GM15510 (cell line): ENCODE measurements around the gene UCN3.

Experiments
- POLR2A ChIP-seq: IDR thresholded peaks from 3 replicates; pipeline ENCODE4 v1.6.1; 2011; ENCODE audit warnings: borderline replicate concordance; ENCODE audit not compliant: insufficient read length; ENCODE audit errors: extremely low read depth

UCN3 gene

GRCh38 chr10:5364890-5365338, at the start of gene UCN3:
UCN3 (plus strand) TSS chr10:5364966; CDS start chr10:5373721, 8,755 bp downstream.
- TF ChIP-seq POLR2A, result no peak

GRCh38 chr10:5317547-5318107, 47.1 kb upstream of the UCN3 start:
- no peak for TF ChIP-seq POLR2A

- no peak for TF ChIP-seq POLR2A
Observed at GRCh38 chr10:5318148-5318547, 46.6 kb upstream of the UCN3 start.

- no peak for TF ChIP-seq POLR2A
Observed at GRCh38 chr10:5319863-5320262, 44.9 kb upstream of the UCN3 start.

GRCh38 chr10:5321273-5321672, 43.5 kb upstream of the UCN3 start:
- no peak for TF ChIP-seq POLR2A

GRCh38 chr10:5323446-5323845, 41.3 kb upstream of the UCN3 start:
- TF ChIP-seq POLR2A, result no peak

- TF ChIP-seq POLR2A, result no peak
Observed at GRCh38 chr10:5325076-5325475, 39.7 kb upstream of the UCN3 start.

GRCh38 chr10:5334196-5334880, 30.4 kb upstream of the UCN3 start:
- no peak for TF ChIP-seq POLR2A

GRCh38 chr10:5338010-5338409, 26.8 kb upstream of the UCN3 start:
- TF ChIP-seq POLR2A, result no peak

GRCh38 chr10:5343092-5343491, 21.7 kb upstream of the UCN3 start:
- no peak for TF ChIP-seq POLR2A

- TF ChIP-seq POLR2A, result no peak
Observed at GRCh38 chr10:5343561-5343960, 21.2 kb upstream of the UCN3 start.

GRCh38 chr10:5343979-5344378, 20.8 kb upstream of the UCN3 start:
- no peak for TF ChIP-seq POLR2A

GRCh38 chr10:5344746-5345145, 20.0 kb upstream of the UCN3 start:
- TF ChIP-seq POLR2A, result no peak

GRCh38 chr10:5346881-5347280, 17.9 kb upstream of the UCN3 start:
- no peak for TF ChIP-seq POLR2A

GRCh38 chr10:5349362-5349761, 15.4 kb upstream of the UCN3 start:
- no peak for TF ChIP-seq POLR2A

GRCh38 chr10:5354068-5354467, 10.7 kb upstream of the UCN3 start:
- no peak for TF ChIP-seq POLR2A
